Lower leg skin (tissue), 3 donors: ENCODE measurements around the gene PUDP.

Source experiments
- CTCF ChIP-seq, 3 donors: fragments of 450-650 bp; IDR thresholded peaks; one replicate each; pipeline ENCODE4 v1.5.1; 2016; ENCODE audit warnings: antibody characterized with exemption in 3 of 3, mild to moderate bottlenecking in 3 of 3, moderate library complexity in 2 of 3
- POLR2A ChIP-seq, 2 donors: fragments of 450-650 bp; IDR thresholded peaks; one replicate each; pipeline ENCODE4 v1.6.1; 2016 to 2017; ENCODE audit warnings: antibody characterized with exemption in 2 of 2, mild to moderate bottlenecking in 1 of 2, moderate library complexity in 1 of 2

GRCh38 chrX:7147413-7147977 is 458 bp downstream of the PUDP start, which contains the start of gene STS:
- TF ChIP-seq CTCF (IDR thresholded peaks at IDR 0.05) (no peak), POLR2A (IDR thresholded peaks at IDR 0.05) (no peak)
